Activated CD8-positive, alpha-beta memory T cell treated with anti-CD3 and anti-CD28 coated beads, Interleukin-2, amount 10 ng/mL, durations not matched to agents 7 days and 5 days (primary cell): Measurements from ENCODE around the gene PKN1. TPM values are rescaled to one million over a fixed set of nuclear protein-coding genes. Genes with fewer than 3 reads are reported as not detected.
"Not testable (repeated sequence)": the region's sequence is repeated elsewhere in the genome, so short reads cannot be mapped to it uniquely, and the experiment has no call there.

Source experiments
- ATAC-seq: fragments of 150-1000 bp; cut with Tn5 transposase; one replicate; pipeline ENCODE4 v1.10.0; 2021; ENCODE audit warnings: moderate library complexity
- CTCF ChIA-PET: fragments of 350-600 bp; sonication (Branson Sonifier 250); formaldehyde crosslinking; loops from one replicate; lab custom pipeline; 2021; ENCODE audit warnings: antibody characterized with exemption; lab: Charles Lee
- DNase-seq: peaks from one replicate; pipeline ENCODE4 v3.0.0-alpha.2; 2020
- H3K27ac Mint-ChIP-seq: one replicate; pipeline ENCODE4 v1.8.0; 2021; ENCODE audit warnings: mild to moderate bottlenecking, mixed read lengths
- H3K27me3 Mint-ChIP-seq: one replicate; pipeline ENCODE4 v1.8.0; 2021; ENCODE audit warnings: mixed read lengths
- H3K36me3 Mint-ChIP-seq: one replicate; pipeline ENCODE4 v1.8.0; 2021; ENCODE audit warnings: mild to moderate bottlenecking, mixed read lengths
- H3K4me1 Mint-ChIP-seq: one replicate; pipeline ENCODE4 v1.8.0; 2021; ENCODE audit warnings: mixed read lengths
- H3K4me3 Mint-ChIP-seq: one replicate; pipeline ENCODE4 v1.8.0; 2021; ENCODE audit warnings: mild to moderate bottlenecking, moderate library complexity, mixed read lengths
- H3K9me3 Mint-ChIP-seq: one replicate; pipeline ENCODE4 v1.8.0; 2022; ENCODE audit warnings: low read depth, mixed read lengths
- total RNA-seq, 2 experiments: library from RNA; stranded (reverse); gene quantifications; one replicate each; pipeline ENCODE4 v1.2.3, GENCODE V29; 2021

The PKN1 gene
- total RNA-seq, 2 experiments from 2014 or later: 224 to 236 TPM

DNA sequence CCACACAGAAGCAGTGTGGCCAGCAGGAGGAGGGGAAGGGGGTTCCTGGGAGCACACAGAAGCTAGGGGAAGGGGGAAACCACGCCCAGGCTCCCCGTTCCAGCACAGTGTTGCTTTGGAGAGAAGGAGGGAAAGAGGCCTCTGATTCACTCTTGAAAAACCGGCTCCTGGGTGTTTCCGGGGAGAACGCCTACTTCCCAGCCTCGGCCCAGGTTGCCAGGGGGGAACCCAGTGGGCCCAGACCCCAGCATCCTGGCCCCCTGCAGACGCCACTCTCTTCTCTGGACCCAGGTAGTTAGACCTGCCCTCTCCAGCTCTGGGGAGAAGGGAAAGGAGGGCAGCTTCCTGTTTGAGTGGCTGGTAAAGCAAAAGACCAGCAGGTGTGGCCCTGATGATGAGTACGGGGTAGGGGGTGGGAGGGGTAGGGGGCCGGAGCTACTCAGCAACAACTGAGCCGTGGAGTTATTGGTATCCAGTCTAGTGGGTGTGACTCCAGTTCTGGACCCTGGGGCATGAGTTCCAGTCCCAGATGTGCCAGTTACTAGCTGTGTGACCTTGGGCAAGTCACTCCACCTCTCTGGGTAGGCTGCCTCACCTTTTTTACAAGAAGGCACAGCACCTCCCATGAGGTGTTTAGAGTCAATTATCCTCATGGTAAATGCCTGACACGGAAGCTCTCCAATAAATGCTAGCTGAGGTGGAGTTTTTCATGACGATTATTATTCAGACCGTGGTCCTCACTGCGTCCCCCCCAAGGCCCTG lies 62.0 kb downstream of the PKN1 start:
- Mint-ChIP-seq H3K36me3 (peaks cover 2% of the 10 kb centered on the region), H3K27ac (peak overlapping the region; percentile 24), H3K27me3 (peaks cover 7% of the 10 kb centered on the region), H3K9me3 (no peaks in the 10 kb centered on the region), H3K4me1 (peaks cover 18% of the 10 kb centered on the region), H3K4me3 (peak overlapping the region; percentile 78)
- CTCF ChIA-PET: interaction anchor here (0.6 to 4.3 kb wide), 11 partner anchors 9 to 358 kb away, joined by 3 to 29 read pairs (median 7); partner anchors contain the start of gene ASF1B
- DNase-seq: no peak
- ATAC-seq: no peak

- Mint-ChIP-seq H3K4me3 (peak overlapping the region; percentile 78), H3K36me3 (peaks cover 2% of the 10 kb centered on the region), H3K27me3 (peaks cover 7% of the 10 kb centered on the region), H3K4me1 (peaks cover 18% of the 10 kb centered on the region), H3K9me3 (no peaks in the 10 kb centered on the region), H3K27ac (peak overlapping the region; percentile 24)
- ATAC-seq (no peak), DNase-seq (no peak)
- CTCF ChIA-PET: interaction anchor here (0.6 to 4.3 kb wide), 12 partner anchors 8 to 359 kb away, joined by 3 to 29 read pairs (median 6); partner anchors contain the start of genes ASF1B and PTGER1
Measured at GRCh38 chr19:14495672-14496028, 62.5 kb downstream of the PKN1 start.

DNA sequence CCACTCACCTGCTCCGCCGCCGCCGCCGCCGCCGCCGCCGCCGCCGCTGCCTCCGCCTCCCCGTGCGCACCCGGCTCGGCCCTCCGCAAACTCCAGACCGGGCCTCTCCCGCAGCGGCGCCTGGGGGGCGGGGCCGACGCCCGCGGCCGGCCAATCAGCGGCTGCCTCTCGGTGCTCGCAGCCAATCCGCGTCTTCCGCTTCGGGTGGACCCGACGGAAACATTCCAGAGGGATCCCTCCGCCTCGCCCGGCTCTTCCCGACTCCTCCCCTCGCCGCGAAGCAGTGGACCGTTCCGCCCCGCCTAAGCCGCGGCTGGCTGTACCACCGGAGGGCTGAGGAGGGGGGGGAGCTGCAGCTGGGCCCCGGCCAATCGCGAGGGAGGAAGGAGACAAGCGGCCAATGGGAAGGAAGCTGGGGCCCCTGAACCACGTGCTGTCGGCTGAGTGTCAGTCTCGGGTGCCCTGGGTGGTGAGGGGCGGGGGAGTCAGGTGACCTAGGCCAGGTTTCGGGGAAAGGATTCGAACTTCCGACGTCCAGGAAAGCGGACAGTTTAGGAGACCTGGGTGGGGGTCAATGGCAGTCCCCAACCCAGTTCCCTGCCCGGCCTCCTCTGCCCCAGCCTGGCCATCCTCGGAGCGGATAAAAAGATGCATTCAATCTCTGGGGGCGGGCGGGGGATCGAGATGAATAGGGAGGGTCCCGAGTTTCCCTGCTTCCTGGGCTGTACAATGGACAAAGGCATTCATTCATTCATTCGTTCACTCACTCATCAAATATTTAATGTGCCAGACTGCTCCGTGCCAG lies 63.1 kb downstream of the PKN1 start, which contains the start of gene GIPC1:
Gene GIPC1 (minus strand): TSS at position 99 of the 805 bp plus-strand sequence. CDS start 13,151 bp downstream, outside the sequence.
- CTCF ChIA-PET: interaction anchor here (0.6 to 4.3 kb wide), 11 partner anchors 8 to 359 kb away, joined by 3 to 29 read pairs (median 7); partner anchors contain the start of genes ASF1B and PTGER1
- peaks cover 18% of the 10 kb centered on the region for H3K4me1 Mint-ChIP-seq
- peak; percentile 96 for ATAC-seq
- no peaks in the 10 kb centered on the region for H3K9me3 Mint-ChIP-seq
- H3K27ac Mint-ChIP-seq: peak within 1 kb of the TSS; percentile 24
- H3K4me3 Mint-ChIP-seq: peak within 1 kb of the TSS; percentile 78
- DNase-seq: peak; percentile 83
- peaks cover 7% of the 10 kb centered on the region for H3K27me3 Mint-ChIP-seq
- peaks cover 2% of the 10 kb centered on the region for H3K36me3 Mint-ChIP-seq

DNA sequence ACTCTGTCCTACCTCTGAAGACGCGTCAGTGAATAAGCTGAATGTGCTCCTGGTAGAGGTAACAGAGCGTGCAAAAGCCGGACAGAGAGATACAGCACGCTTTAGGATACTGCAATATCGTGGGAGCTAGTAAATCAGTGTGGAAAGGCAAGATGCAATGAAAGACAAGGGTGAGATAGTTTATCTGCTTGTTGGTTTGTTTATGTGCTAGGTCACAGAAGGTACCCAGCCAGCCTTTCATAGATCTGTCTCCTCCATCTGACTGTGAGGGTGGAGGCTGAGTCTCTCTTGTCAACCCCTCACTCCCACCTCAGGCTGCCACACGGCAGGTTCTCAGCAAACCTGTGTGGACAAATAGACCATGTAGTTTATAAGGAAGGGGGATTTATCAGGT lies 63.7 kb downstream of the PKN1 start:
- CTCF ChIA-PET: interaction anchor here (0.6 to 4.3 kb wide), 8 partner anchors 9 to 360 kb away, joined by 3 to 29 read pairs (median 12); partner anchors contain the start of genes ASF1B and PTGER1
- no peak for ATAC-seq
- H3K27me3 Mint-ChIP-seq: peaks cover 7% of the 10 kb centered on the region
- H3K36me3 Mint-ChIP-seq: peaks cover 2% of the 10 kb centered on the region
- no peaks in the 10 kb centered on the region for H3K9me3 Mint-ChIP-seq
- no peak for DNase-seq
- H3K27ac Mint-ChIP-seq: peak overlapping the region; percentile 22
- H3K4me1 Mint-ChIP-seq: peaks cover 18% of the 10 kb centered on the region
- peak overlapping the region; percentile 67 for H3K4me3 Mint-ChIP-seq

DNA sequence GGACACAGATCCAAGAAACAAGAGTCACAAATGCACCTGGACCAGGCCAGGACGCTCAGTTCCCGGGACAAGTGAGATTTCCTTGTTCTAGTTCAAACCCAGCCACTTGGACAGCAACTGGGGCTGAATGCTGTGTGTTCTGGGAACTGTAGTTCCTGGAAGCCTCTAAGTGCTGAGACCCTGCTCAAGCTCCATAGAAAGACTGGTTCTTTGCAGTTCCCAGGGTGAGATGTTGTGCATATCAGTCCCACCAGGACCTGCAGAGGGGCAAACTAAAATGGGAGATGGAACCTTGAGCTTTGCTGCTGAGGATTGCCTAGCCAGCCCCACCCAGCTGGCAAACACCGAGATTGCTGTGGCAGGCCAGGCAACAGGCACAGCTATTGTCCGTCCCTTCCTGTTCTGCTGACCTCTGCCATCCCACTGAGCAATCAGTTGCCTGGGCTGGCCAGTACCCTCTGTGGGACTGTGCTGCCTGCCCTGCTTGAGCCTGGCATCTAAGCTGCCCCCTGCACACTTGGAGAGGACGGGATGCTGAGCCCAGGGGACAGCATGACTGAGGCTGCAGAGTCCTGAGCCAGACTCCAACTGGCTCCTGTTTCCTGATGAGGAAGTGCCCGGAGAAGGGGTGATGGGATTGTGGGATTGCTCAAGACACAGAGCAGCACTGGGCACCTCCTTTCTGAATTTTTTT lies 64.3 kb downstream of the PKN1 start:
- CTCF ChIA-PET: interaction anchor here (0.9 to 4.3 kb wide), 5 partner anchors 9 to 25 kb away, joined by 3 to 29 read pairs (median 16); partner anchors contain the start of gene DNAJB1
- Mint-ChIP-seq H3K4me1 (peaks cover 18% of the 10 kb centered on the region), H3K36me3 (peaks cover 2% of the 10 kb centered on the region), H3K4me3 (no peak overlapping the region), H3K9me3 (no peaks in the 10 kb centered on the region), H3K27me3 (peaks cover 7% of the 10 kb centered on the region), H3K27ac (no peak overlapping the region)
- no peak for DNase-seq
- ATAC-seq: no peak

DNA sequence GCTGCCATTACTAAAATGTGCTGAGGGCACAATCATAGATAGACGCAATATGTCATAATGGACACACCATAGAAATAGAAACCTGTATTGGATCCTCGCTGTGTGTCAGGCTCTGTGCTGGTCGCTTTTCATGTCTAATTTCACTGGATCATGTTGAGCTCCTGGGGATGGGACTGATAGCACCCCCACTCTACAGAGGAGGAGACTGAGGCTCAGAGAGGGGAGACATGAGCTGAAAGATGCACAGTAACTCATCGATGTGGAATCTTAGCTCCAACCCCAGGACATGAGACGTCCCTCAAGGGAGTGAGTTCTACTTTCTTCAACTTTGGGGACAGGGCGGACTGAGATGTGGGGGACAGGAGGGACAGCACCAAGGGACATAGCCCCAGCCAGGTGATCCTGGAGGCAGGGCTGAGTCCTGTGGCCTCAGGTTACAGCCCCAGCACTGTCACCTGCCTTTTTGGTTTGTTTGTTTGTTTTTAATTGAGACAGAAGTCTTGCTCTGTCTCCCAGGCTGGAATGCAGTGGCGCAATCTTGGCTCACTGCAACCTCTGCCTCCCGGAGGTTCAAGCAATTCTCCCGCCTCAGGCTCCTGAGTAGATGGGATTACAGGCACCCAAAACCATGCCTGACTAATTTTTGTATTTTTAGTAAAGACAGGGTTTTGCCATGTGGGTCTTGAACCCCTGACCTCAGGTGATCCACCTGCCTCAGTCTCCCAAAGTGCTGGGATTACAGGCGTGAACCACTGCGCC lies 69.4 kb downstream of the PKN1 start:
- ATAC-seq (no peak), DNase-seq (no peak)
- H3K36me3 Mint-ChIP-seq: no peaks in the 10 kb centered on the region
- CTCF ChIA-PET: interaction anchor here (1.0 to 1.6 kb wide), 5 partner anchors 13 to 443 kb away, joined by 3 to 4 read pairs (median 4); partner anchors contain the start of gene DNAJB1
- H3K27ac Mint-ChIP-seq: no peak overlapping the region
- H3K4me3 Mint-ChIP-seq: no peak overlapping the region
- no peaks in the 10 kb centered on the region for H3K9me3 Mint-ChIP-seq
- H3K4me1 Mint-ChIP-seq: peaks cover 23% of the 10 kb centered on the region
- peaks cover under 1% of the 10 kb centered on the region for H3K27me3 Mint-ChIP-seq

DNA sequence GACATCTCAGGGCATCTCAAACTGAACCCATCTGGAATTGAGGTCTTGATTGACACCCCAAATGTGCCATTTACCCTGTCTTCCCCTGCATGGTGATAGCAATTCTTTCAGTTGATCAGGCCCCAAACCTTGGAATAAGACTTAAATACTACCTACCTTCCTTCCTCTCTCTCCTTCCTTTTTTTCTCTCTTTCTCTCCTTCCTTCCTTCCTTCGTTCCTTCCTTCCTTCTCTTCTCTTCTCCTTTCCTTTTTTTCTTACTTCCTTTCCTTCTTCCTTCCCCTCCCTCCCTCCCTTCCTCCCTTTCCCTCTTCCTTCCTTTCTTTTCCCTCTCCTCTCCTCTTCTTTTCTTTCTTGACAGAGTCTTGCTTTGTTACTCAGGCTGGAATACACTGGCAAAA lies 70.2 kb downstream of the PKN1 start:
- CTCF ChIA-PET: interaction anchor here (1.3 to 6.1 kb wide), 5 partner anchors 7 to 444 kb away, joined by 3 to 73 read pairs (median 29); partner anchors contain the start of genes DNAJB1 and GIPC1
- Mint-ChIP-seq H3K27me3 (no peaks in the 10 kb centered on the region), H3K36me3 (no peaks in the 10 kb centered on the region), H3K4me1 (peaks cover 28% of the 10 kb centered on the region), H3K4me3 (no peak overlapping the region), H3K9me3 (no peaks in the 10 kb centered on the region), H3K27ac (no peak overlapping the region)
- no peak for DNase-seq
- ATAC-seq: no peak

DNA sequence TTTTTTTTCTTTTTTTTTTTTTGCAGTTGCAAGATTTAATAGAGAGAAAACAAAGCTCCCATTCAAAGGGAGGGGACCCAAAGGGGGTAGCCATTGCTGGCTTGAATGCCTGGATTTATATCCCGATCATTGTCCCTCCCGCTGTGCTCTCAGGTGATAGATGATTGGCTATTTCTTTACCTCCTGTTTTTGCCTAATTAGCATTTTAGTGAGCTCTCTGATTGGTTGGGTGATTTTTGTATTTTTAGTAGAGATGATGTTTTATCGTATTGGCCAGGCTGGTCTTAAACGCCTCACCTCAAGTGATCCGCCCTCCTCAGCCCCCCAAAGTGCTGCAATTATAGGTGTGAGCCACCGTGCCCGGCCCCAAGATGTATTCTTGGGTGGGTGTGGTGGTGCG lies 71.5 kb downstream of the PKN1 start:
- not testable (repeated sequence) for H3K27me3 Mint-ChIP-seq, H3K36me3 Mint-ChIP-seq, ATAC-seq, DNase-seq, H3K4me3 Mint-ChIP-seq, H3K9me3 Mint-ChIP-seq, H3K27ac Mint-ChIP-seq
- CTCF ChIA-PET: interaction anchor here (1.1 to 6.1 kb wide), 12 partner anchors 9 to 368 kb away, joined by 3 to 73 read pairs (median 9); partner anchors contain the start of genes ASF1B, DNAJB1, GIPC1 and PTGER1
- peaks cover 29% of the 10 kb centered on the region for H3K4me1 Mint-ChIP-seq

- peak; percentile 72 for ATAC-seq
- CTCF ChIA-PET: interaction anchor here (0.5 to 6.1 kb wide), 26 partner anchors 8 to 390 kb away, joined by 3 to 73 read pairs (median 5); partner anchors contain the start of genes ASF1B, DNAJB1, GIPC1 and TECR
- H3K4me1 Mint-ChIP-seq: peaks cover 33% of the 10 kb centered on the region
- no peaks in the 10 kb centered on the region for H3K9me3 Mint-ChIP-seq
- no peak overlapping the region for H3K4me3 Mint-ChIP-seq
- peak; percentile 82 for DNase-seq
- no peaks in the 10 kb centered on the region for H3K27me3 Mint-ChIP-seq
- peak overlapping the region; percentile 65 for H3K27ac Mint-ChIP-seq
- no peaks in the 10 kb centered on the region for H3K36me3 Mint-ChIP-seq
Measured at GRCh38 chr19:14505488-14506239, 72.6 kb downstream of the PKN1 start.

GRCh38 chr19:14507704-14508542 lies 74.8 kb downstream of the PKN1 start:
- H3K36me3 Mint-ChIP-seq: no peaks in the 10 kb centered on the region
- CTCF ChIA-PET: interaction anchor here (1.3 to 6.1 kb wide), 7 partner anchors 9 to 371 kb away, joined by 3 to 73 read pairs (median 29); partner anchors contain the start of genes ASF1B, DNAJB1 and GIPC1
- no peak for DNase-seq
- H3K27me3 Mint-ChIP-seq: no peaks in the 10 kb centered on the region
- no peak for ATAC-seq
- H3K9me3 Mint-ChIP-seq: no peaks in the 10 kb centered on the region
- H3K4me3 Mint-ChIP-seq: no peak overlapping the region
- no peak overlapping the region for H3K27ac Mint-ChIP-seq
- peaks cover 38% of the 10 kb centered on the region for H3K4me1 Mint-ChIP-seq
